Mesothelial cell of epicardium (in vitro differentiated cells): Measurements from ENCODE around the gene CD300E. TPM values are rescaled to one million over a fixed set of nuclear protein-coding genes. Genes with fewer than 3 reads are reported as not detected.
"Not testable (repeated sequence)": the region's sequence is repeated elsewhere in the genome, so short reads cannot be mapped to it uniquely, and the experiment has no call there.

Experiments used
- DNase-seq, 2 experiments: peaks; one replicate each; pipeline ENCODE4 v3.0.0; 2021; ENCODE audit warnings: low spot score in 2 of 2; ENCODE audit not compliant: unreplicated experiment in 2 of 2
- H3K27ac Mint-ChIP-seq: 2 replicates; pipeline ENCODE4 v1.8.0; 2021; ENCODE audit warnings: mixed read lengths
- H3K27me3 Mint-ChIP-seq: 2 replicates; pipeline ENCODE4 v1.8.0; 2021; ENCODE audit warnings: low read depth, mixed read lengths
- H3K36me3 Mint-ChIP-seq: 2 replicates; pipeline ENCODE4 v1.8.0; 2021; ENCODE audit warnings: mixed read lengths
- H3K4me1 Mint-ChIP-seq: 2 replicates; pipeline ENCODE4 v1.8.0; 2021; ENCODE audit warnings: mixed read lengths
- H3K4me3 Mint-ChIP-seq: 2 replicates; pipeline ENCODE4 v1.8.0; 2021; ENCODE audit warnings: mild to moderate bottlenecking, moderate library complexity, mixed read lengths
- H3K9me3 Mint-ChIP-seq: 2 replicates; pipeline ENCODE4 v1.8.0; 2021; ENCODE audit warnings: mixed read lengths
- total RNA-seq: library from RNA; stranded (reverse); gene quantifications from 3 replicates; pipeline ENCODE4 v1.2.1, GENCODE V29; 2021
- TF ChIP-seq, protein P1 (sequence below): fragments of 200-600 bp; sonication (generic); IDR thresholded peaks from one replicate; pipeline ENCODE4 v1.5.0; 2021; ENCODE audit warnings: antibody characterized with exemption; ENCODE audit not compliant: unreplicated experiment

The CD300E gene
- total RNA-seq, 1 donor from 2014 or later, result not detected

- peaks cover 15% of the 10 kb centered on the region for H3K27me3 Mint-ChIP-seq
- H3K9me3 Mint-ChIP-seq, result peaks cover 14% of the 10 kb centered on the region
- H3K4me3 Mint-ChIP-seq, result no peak overlapping the region
- no peak for DNase-seq
- peaks cover 2% of the 10 kb centered on the region for H3K4me1 Mint-ChIP-seq
- H3K27ac Mint-ChIP-seq, result no peak overlapping the region
- no peaks in the 10 kb centered on the region for H3K36me3 Mint-ChIP-seq
- TF ChIP-seq, protein P1, sequence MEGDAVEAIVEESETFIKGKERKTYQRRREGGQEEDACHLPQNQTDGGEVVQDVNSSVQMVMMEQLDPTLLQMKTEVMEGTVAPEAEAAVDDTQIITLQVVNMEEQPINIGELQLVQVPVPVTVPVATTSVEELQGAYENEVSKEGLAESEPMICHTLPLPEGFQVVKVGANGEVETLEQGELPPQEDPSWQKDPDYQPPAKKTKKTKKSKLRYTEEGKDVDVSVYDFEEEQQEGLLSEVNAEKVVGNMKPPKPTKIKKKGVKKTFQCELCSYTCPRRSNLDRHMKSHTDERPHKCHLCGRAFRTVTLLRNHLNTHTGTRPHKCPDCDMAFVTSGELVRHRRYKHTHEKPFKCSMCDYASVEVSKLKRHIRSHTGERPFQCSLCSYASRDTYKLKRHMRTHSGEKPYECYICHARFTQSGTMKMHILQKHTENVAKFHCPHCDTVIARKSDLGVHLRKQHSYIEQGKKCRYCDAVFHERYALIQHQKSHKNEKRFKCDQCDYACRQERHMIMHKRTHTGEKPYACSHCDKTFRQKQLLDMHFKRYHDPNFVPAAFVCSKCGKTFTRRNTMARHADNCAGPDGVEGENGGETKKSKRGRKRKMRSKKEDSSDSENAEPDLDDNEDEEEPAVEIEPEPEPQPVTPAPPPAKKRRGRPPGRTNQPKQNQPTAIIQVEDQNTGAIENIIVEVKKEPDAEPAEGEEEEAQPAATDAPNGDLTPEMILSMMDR, result no peak
Measured at GRCh38 chr17:74641958-74642298, 18.4 kb upstream of the CD300E start.

GRCh38 chr17:74641224-74641957, 17.9 kb upstream of the CD300E start:
- DNase-seq, result no peak
- no peak overlapping the region for H3K27ac Mint-ChIP-seq
- peaks cover 14% of the 10 kb centered on the region for H3K9me3 Mint-ChIP-seq
- H3K27me3 Mint-ChIP-seq, result peaks cover 15% of the 10 kb centered on the region
- TF ChIP-seq, protein P1, result no peak
- H3K4me1 Mint-ChIP-seq, result peaks cover 4% of the 10 kb centered on the region
- H3K36me3 Mint-ChIP-seq, result no peaks in the 10 kb centered on the region
- H3K4me3 Mint-ChIP-seq, result no peak overlapping the region

DNA sequence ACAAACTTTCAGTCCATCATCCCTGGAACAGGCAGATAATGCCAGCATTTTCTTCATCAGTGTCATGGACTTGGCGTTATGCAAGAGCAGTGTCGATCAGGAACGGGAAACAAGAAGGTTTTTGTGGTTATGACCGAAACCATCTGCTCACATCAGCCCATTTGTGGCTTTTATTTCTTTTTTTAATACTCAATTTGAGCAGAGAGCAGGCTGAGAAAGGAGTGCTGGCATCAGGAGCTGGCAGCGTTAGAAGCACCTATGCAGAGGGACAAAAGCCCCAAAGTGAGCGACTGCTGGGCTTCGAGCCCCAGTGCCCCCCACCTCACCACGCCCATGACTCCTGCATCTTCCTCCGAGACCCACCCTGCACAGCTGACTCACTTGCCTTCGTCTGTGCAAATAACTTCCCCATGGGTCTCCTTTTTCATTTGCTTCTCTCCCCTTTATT, 16.2 kb upstream of the CD300E start:
- peaks cover 15% of the 10 kb centered on the region for H3K4me1 Mint-ChIP-seq
- TF ChIP-seq, protein P1, result no peak
- H3K4me3 Mint-ChIP-seq, result no peak overlapping the region
- no peak overlapping the region for H3K27ac Mint-ChIP-seq
- H3K36me3 Mint-ChIP-seq, result no peaks in the 10 kb centered on the region
- peaks cover 14% of the 10 kb centered on the region for H3K27me3 Mint-ChIP-seq
- H3K9me3 Mint-ChIP-seq, result peaks cover 7% of the 10 kb centered on the region
- no peak for DNase-seq

DNA sequence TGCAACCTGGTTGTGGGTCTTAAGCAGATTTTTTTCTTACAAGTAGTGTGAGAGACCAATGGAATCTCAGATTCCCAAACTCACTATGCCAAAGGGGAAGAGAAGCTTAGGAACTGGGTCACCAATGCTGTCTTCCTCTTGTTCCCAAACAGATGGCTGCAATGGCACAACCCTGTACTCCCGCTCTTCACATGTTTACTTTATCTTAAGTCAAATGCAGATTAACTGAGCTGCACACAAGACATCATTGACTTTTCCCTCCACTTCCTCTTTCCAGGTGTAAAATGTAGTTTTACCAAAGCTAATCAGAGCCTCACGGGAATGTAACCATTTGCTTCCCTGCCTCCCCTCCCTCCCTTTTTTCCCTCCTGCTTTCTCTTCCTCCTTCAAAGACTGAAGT, 14.4 kb upstream of the CD300E start:
- no peak for DNase-seq
- TF ChIP-seq, protein P1, result no peak
- H3K27ac Mint-ChIP-seq, result no peak overlapping the region
- peaks cover 7% of the 10 kb centered on the region for H3K27me3 Mint-ChIP-seq
- no peaks in the 10 kb centered on the region for H3K9me3 Mint-ChIP-seq
- H3K4me1 Mint-ChIP-seq, result peaks cover 15% of the 10 kb centered on the region
- H3K36me3 Mint-ChIP-seq, result no peaks in the 10 kb centered on the region
- no peak overlapping the region for H3K4me3 Mint-ChIP-seq

DNA sequence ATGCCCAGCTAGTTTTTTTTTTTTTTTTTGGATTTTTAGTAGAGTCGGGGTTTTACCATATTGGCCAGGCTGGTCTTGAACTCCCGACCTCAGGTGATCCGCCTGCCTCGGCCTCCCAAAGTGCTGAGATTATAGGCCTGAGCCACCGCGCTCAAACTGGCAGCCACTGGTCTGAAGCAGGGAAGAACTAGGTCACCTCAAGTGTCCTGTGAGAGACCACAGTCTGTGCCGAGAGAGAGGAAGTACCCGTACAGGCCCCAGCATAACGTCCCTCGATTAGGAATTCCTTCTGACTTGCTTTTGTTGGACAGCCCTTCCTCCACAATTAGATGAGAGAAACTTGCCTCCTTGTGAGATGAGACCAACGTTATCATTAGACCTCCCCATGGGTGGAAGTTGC, 13.7 kb upstream of the CD300E start:
- DNase-seq, result no peak
- no peaks in the 10 kb centered on the region for H3K9me3 Mint-ChIP-seq
- peaks cover 7% of the 10 kb centered on the region for H3K27me3 Mint-ChIP-seq
- no peaks in the 10 kb centered on the region for H3K36me3 Mint-ChIP-seq
- TF ChIP-seq, protein P1, result no peak
- no peak overlapping the region for H3K4me3 Mint-ChIP-seq
- H3K27ac Mint-ChIP-seq, result no peak overlapping the region
- peaks cover 18% of the 10 kb centered on the region for H3K4me1 Mint-ChIP-seq

GRCh38 chr17:74636541-74637085, 13.1 kb upstream of the CD300E start:
- not testable (repeated sequence) for DNase-seq, H3K9me3 Mint-ChIP-seq, H3K27ac Mint-ChIP-seq, H3K36me3 Mint-ChIP-seq, H3K27me3 Mint-ChIP-seq, H3K4me3 Mint-ChIP-seq
- peaks cover 24% of the 10 kb centered on the region for H3K4me1 Mint-ChIP-seq
